IPS DF 6.9 (cell line): ENCODE data around the gene NTSR1.

Experiments used
- DNase-seq: peaks from one replicate; pipeline ENCODE4 v3.0.0-alpha.2; 2013; ENCODE audit warnings: low read depth, low spot score
- H3K27ac ChIP-seq: one replicate; pipeline ENCODE4 v1.5.1; 2013; ENCODE audit warnings: low read length, control low read depth
- H3K27me3 ChIP-seq: 2 replicates; pipeline ENCODE4 v1.6.1; 2013; ENCODE audit warnings: mild to moderate bottlenecking, low read length; ENCODE audit not compliant: control insufficient read depth, insufficient read depth
- H3K36me3 ChIP-seq: 2 replicates; pipeline ENCODE4 v1.6.1; 2013; ENCODE audit warnings: low read length; ENCODE audit not compliant: control insufficient read depth, insufficient read depth
- H3K4me1 ChIP-seq: 2 replicates; pipeline ENCODE4 v1.6.1; 2013; ENCODE audit warnings: low read length; ENCODE audit not compliant: control insufficient read depth, insufficient read depth
- H3K4me3 ChIP-seq: 2 replicates; pipeline ENCODE4 v1.5.1; 2013; ENCODE audit warnings: mild to moderate bottlenecking, low read length
- H3K9me3 ChIP-seq: 2 replicates; pipeline ENCODE4 v1.6.1; 2013; ENCODE audit warnings: low read length, inconsistent platforms; ENCODE audit not compliant: control insufficient read depth, insufficient read depth
- WGBS: extraction: QIAGEN DNeasy Blood & Tissue Kit; methylation state at CpG from one replicate; pipeline ENCODE4 v1.1.7; 2013; ENCODE audit warnings: mixed read lengths, missing lambda C conversion rate; ENCODE audit not compliant: insufficient read length, insufficient coverage; 5-methylcytosine and 5-hydroxymethylcytosine counted together

NTSR1 gene

DNA sequence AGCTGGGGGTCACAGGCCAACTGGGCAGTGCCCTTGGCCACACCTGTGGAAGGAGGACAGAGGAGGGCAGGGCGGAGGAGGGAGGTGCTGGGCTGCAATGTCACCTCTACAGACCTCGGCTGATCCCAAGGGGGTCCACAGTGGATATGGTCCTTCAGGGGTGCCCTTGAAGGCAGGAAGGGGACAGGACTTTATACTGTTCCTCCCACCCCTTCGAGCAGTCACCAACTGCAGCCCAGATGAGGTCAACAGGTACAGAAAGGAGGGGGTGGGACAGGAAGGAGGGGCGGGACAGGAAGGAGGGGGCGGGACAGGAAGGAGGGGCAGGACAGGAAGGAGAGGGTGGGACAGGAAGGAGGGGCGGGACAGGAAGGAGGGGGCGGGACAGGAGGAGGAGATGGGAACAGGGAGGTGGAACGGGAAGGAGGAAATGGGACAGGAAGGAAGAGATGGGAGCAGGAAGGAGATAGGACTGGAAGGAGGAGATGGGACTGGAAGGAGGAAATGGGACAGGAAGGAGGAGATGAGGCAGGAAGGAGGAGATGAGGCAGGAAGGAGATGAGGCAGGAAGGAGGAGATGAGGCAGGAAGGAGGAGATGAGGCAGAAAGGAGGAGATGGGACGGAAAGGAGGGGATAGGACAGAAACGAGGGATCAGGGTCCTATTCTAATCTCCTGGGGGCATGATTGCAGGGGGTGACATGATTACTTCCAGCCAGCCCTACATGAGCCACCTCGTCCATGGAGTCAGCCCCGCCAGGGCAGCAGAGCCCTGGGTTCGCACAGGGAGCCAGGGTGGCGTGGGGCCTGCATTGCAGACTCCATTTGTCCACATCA, 68.3 kb downstream of the NTSR1 start:
- H3K27ac ChIP-seq, result no peak overlapping the region
- no CpG with 5 or more reads among the region's 14 CpGs for WGBS
- H3K27me3 ChIP-seq, result no peaks in the 10 kb centered on the region
- H3K4me3 ChIP-seq, result no peak overlapping the region
- H3K4me1 ChIP-seq, result peaks cover 2% of the 10 kb centered on the region
- no peaks in the 10 kb centered on the region for H3K9me3 ChIP-seq
- DNase-seq, result no peak
- H3K36me3 ChIP-seq, result no peaks in the 10 kb centered on the region

DNA sequence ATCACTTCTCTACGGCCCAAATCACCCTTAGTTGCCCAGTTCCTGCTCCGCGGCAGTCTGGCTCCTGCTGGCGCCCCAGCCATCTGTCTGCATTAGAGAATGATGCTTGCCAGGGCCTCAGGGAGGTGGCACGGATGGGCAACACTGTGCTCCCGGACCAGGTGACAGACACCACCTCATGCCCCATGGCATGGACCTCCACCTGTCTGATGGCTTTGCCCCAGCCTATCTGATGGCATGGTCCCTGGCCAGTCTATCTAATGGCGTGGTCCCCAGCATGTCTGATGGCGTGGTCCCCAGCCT, 68.8 kb downstream of the NTSR1 start:
- no peak overlapping the region for H3K4me3 ChIP-seq
- H3K27ac ChIP-seq, result no peak overlapping the region
- H3K4me1 ChIP-seq, result peaks cover 2% of the 10 kb centered on the region
- H3K27me3 ChIP-seq, result no peaks in the 10 kb centered on the region
- DNase-seq, result no peak
- H3K36me3 ChIP-seq, result no peaks in the 10 kb centered on the region
- WGBS, result no CpG with 5 or more reads among the region's 8 CpGs
- H3K9me3 ChIP-seq, result no peaks in the 10 kb centered on the region

DNA sequence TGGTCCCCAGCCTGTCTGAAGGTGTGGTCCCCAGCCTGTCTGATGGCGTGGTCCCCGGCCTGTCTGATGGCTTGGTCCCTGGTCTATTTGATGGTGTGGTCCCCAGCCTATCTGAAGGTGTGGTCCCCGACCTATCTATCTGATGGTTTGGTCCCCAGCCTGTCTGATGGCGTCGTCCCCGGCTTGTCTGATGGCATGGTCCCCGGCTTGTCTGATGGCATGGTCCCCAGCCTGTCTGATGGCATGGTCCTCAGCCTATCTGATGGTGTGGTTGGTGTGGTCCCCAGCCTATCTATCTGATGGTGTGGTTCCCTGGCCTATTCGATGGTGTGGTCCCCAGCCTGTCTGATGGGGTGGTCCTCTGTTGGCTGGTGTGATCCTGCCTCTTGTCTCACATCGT, 69.4 kb downstream of the NTSR1 start:
- Histone ChIP-seq H3K27me3 (no peaks in the 10 kb centered on the region), H3K4me1 (peaks cover 2% of the 10 kb centered on the region), H3K4me3 (no peak overlapping the region), H3K27ac (no peak overlapping the region), H3K36me3 (no peaks in the 10 kb centered on the region), H3K9me3 (no peaks in the 10 kb centered on the region)
- no peak for DNase-seq
- no CpG with 5 or more reads among the region's 9 CpGs for WGBS

DNA sequence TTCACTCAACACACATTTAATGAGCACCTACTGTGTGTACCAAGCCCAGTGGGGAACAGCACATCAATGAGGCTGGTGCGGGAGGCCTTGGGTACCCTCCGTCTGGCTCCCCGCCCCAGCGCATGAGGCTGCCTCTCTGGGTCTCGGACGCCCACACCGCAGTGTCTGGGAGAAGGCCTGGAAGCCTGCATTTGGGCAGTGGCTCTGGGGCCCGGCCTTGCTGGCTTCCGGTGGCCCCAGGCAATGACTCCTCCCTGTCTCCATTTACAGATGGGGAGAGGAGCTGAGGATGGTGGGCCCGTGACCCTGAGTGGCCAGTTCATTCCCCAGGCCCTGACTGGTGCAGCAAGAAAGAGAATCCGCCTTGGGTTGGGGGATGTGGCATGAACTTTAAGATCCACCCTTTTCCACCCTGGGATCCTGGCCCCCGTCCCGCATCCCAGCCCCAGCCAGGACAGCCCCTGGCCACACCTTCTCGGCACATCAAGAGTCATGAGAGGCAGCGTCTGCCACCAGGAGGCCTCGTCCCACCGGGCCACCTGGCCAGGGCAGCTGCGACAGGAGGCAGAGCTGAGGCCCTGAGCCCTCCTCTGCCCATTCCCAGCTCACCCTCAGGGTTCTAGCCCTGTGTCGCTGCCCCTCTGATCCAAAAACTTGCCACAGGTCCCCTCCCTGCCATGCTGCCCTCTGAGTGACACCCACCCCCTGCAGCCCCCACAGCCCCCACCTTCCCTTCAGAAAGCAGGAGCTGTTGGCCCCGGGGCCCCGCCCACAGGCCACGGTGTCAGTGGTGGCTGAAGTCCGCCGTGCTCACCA, 70.2 kb downstream of the NTSR1 start:
- no CpG with 5 or more reads among the region's 24 CpGs for WGBS
- H3K9me3 ChIP-seq, result no peaks in the 10 kb centered on the region
- H3K27ac ChIP-seq, result no peak overlapping the region
- DNase-seq, result no peak
- H3K27me3 ChIP-seq, result no peaks in the 10 kb centered on the region
- H3K4me3 ChIP-seq, result no peak overlapping the region
- peaks cover 2% of the 10 kb centered on the region for H3K4me1 ChIP-seq
- H3K36me3 ChIP-seq, result no peaks in the 10 kb centered on the region

DNA sequence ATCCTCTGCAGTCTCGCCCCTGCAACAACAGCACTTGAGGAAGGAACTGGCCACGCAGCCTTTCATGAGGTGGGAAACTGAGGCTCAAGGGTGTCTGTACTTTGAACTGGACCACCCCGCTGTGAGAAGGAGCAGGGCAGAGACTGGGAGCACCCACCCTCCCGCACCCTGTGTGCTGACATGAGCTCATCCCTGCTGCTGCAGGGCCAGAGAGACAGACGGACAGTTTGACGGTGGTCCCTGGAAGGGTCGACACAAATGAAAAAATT, 70.7 kb downstream of the NTSR1 start:
- no peak overlapping the region for H3K27ac ChIP-seq
- no CpG with 5 or more reads among the region's 7 CpGs for WGBS
- no peak for DNase-seq
- no peak overlapping the region for H3K4me3 ChIP-seq
- H3K27me3 ChIP-seq, result no peaks in the 10 kb centered on the region
- peaks cover 2% of the 10 kb centered on the region for H3K4me1 ChIP-seq
- no peaks in the 10 kb centered on the region for H3K9me3 ChIP-seq
- no peaks in the 10 kb centered on the region for H3K36me3 ChIP-seq

DNA sequence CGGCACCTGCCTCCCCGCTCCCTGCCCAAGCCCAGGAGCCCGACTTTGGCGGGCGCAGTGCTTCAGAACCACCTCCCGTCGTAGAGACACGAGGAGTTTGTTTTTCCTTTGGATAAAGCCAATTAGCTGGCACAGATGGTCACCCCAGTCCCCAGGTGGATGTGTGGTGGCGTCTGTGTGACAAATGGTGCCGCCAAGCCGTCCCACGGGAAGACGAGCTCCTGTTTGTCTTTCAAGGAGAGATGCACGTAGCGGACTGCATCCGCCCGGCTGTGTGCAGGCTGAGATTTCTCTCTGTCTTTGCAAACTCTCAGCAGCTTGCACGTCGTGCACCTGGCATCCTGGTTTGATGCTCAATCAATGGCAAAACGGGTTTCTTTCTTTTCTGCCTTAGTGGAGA, 71.6 kb downstream of the NTSR1 start:
- no peaks in the 10 kb centered on the region for H3K9me3 ChIP-seq
- WGBS, result no CpG with 5 or more reads among the region's 20 CpGs
- H3K27me3 ChIP-seq, result no peaks in the 10 kb centered on the region
- H3K4me3 ChIP-seq, result no peak overlapping the region
- no peak overlapping the region for H3K27ac ChIP-seq
- no peak for DNase-seq
- peaks cover 2% of the 10 kb centered on the region for H3K4me1 ChIP-seq
- H3K36me3 ChIP-seq, result no peaks in the 10 kb centered on the region

DNA sequence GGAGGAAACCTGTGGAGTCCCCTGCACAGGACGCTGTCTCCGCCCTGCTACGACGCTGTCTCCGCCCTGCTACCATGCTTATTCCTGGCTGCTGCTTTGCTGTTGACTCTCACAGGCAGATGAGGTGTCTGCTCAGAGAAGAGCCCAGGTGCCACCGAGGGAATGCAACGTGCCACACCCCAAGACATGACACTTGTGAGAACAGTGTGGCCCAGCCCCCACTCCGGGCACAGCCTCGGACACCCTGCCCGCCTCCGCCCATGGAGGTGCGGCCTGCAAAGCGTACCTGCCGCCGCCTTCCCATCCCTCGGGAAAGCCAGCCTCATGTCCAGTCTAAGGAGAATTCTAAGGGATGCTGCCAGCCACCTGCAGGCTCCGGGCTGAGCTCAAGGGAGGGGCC, 72.1 kb downstream of the NTSR1 start:
- no peaks in the 10 kb centered on the region for H3K27me3 ChIP-seq
- no peak for DNase-seq
- peaks cover 2% of the 10 kb centered on the region for H3K4me1 ChIP-seq
- H3K36me3 ChIP-seq, result no peaks in the 10 kb centered on the region
- H3K27ac ChIP-seq, result no peak overlapping the region
- WGBS, result no CpG with 5 or more reads among the region's 17 CpGs
- H3K4me3 ChIP-seq, result no peak overlapping the region
- no peaks in the 10 kb centered on the region for H3K9me3 ChIP-seq

DNA sequence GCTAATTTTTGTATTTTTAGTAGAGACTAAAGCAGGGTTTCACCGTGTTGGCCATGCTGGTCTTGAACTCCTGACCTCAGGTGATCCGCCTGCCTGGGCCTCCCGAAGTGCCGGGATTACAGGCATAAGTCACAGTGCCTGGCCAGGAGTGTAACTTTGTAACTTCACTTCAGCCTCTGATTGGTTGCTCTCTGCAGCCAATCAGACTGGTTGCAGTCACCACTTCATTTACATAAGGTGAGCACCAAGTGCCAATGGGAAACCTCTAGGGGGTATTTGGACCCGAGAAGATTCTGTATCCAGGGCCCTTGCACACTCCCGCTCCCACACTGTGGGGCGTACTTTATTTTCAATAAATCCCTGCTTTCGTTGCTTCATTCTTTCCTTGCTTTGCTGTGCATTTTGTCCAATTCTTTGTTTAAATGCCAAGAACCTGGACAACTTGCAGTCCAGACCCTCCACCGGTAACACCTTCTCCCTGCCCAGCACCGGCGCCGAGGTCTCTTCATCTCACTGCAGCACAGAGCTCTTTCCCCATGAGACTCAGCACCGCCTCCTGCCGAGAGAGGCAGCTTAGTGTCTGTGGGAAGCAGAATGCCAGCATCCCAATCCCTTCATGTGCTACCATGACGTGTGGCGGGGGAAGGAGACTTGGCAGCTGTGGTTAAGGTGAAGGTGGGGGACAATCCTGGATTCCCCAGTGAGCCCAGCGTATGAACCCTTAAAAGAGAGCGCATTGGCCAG, 73.7 kb downstream of the NTSR1 start:
- H3K27me3 ChIP-seq, result no peaks in the 10 kb centered on the region
- H3K9me3 ChIP-seq, result no peaks in the 10 kb centered on the region
- no peak overlapping the region for H3K4me3 ChIP-seq
- DNase-seq, result no peak
- H3K36me3 ChIP-seq, result no peaks in the 10 kb centered on the region
- no peaks in the 10 kb centered on the region; the same call in 1 of the 2 replicates for H3K4me1 ChIP-seq
- no peak overlapping the region for H3K27ac ChIP-seq
- no CpG with 5 or more reads among the region's 18 CpGs for WGBS

DNA sequence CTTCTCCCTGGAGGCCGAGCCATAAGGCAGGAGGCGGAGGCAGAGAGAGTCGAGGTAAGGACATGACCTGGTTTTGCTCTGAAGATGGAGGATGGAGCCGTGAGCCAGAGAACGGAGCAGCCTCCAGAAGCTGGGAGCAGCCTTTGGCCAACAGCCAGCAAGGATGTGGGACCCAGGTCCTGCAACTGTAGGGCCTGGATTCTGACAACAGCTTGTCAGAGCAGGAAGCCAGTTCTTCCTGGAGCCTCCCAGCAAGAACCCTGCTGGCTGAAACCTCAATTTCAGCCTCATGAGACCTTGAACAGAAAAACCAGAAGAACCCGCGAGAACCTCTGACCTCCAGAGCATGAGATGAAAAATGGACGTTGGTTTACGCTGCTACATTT, 74.2 kb downstream of the NTSR1 start:
- Histone ChIP-seq H3K9me3 (no peaks in the 10 kb centered on the region), H3K27ac (no peak overlapping the region), H3K4me1 (no peaks in the 10 kb centered on the region; the same call in 1 of the 2 replicates), H3K36me3 (no peaks in the 10 kb centered on the region), H3K4me3 (no peak overlapping the region), H3K27me3 (no peaks in the 10 kb centered on the region)
- DNase-seq, result no peak
- no CpG with 5 or more reads among the region's 9 CpGs for WGBS

DNA sequence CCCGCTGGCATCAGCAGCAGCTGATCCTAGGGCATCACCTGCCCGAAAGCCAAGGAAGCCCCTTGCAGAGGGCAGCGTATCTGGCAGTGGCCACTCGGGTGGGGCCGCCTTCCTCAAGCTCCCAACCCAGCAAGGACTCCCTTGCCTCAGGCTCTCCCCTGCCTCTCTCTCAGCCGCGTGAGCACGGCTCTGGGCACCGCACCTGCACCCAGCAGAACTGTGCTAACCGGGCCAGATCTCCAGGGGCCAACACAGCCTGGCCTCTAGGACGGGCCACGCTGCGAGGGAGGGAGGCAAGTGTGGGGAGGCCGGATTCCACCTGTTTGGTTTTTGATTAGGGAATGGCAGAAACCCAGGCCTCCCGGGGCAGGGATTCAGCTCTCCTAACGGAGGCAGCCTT, 75.9 kb downstream of the NTSR1 start:
- WGBS, result no CpG with 5 or more reads among the region's 16 CpGs
- Histone ChIP-seq H3K36me3 (no peaks in the 10 kb centered on the region), H3K4me3 (no peak overlapping the region), H3K27ac (no peak overlapping the region), H3K4me1 (no peaks in the 10 kb centered on the region; the same call in 1 of the 2 replicates), H3K27me3 (no peaks in the 10 kb centered on the region), H3K9me3 (no peaks in the 10 kb centered on the region)
- DNase-seq, result no peak
